Ishikawa (cell line): ENCODE results near the gene ORM1.
"Not testable (repeated sequence)": the region's sequence is repeated elsewhere in the genome, so short reads cannot be mapped to it uniquely, and the experiment has no call there.

Experiments
- CEBPB ChIP-seq: IDR thresholded peaks from 2 replicates; pipeline ENCODE4 v1.6.1; 2012
- CREB1 ChIP-seq: IDR thresholded peaks from 2 replicates; pipeline ENCODE4 v1.6.1; 2012; ENCODE audit warnings: low read depth
- EGR1 ChIP-seq: IDR thresholded peaks from 2 replicates; pipeline ENCODE4 v1.6.1; 2012
- EP300 ChIP-seq: IDR thresholded peaks from 2 replicates; pipeline ENCODE4 v1.6.1; 2012; ENCODE audit warnings: borderline replicate concordance
- FOXM1 ChIP-seq: IDR thresholded peaks from 2 replicates; pipeline ENCODE4 v1.6.1; 2012; ENCODE audit warnings: low read depth, borderline replicate concordance
- MAX ChIP-seq: IDR thresholded peaks from 2 replicates; pipeline ENCODE4 v1.6.1; 2012
- NFIC ChIP-seq: IDR thresholded peaks from 2 replicates; pipeline ENCODE4 v1.6.1; 2012
- RAD21 ChIP-seq: IDR thresholded peaks from 2 replicates; pipeline ENCODE4 v1.6.1; 2012; ENCODE audit warnings: low read depth
- REST ChIP-seq: IDR thresholded peaks from 2 replicates; pipeline ENCODE4 v1.6.1; 2012; ENCODE audit warnings: low read depth, mild to moderate bottlenecking
- TAF1 ChIP-seq: IDR thresholded peaks from 2 replicates; pipeline ENCODE4 v1.6.1; 2012; ENCODE audit warnings: low read depth, mild to moderate bottlenecking
- TCF12 ChIP-seq: IDR thresholded peaks from 2 replicates; pipeline ENCODE4 v1.6.1; 2012; ENCODE audit warnings: low read depth
- TEAD4 ChIP-seq: IDR thresholded peaks from 2 replicates; pipeline ENCODE4 v1.6.1; 2012
- USF1 ChIP-seq: IDR thresholded peaks from 2 replicates; pipeline ENCODE4 v1.6.1; 2012
- YY1 ChIP-seq: IDR thresholded peaks from 2 replicates; pipeline ENCODE4 v1.6.1; 2012; ENCODE audit warnings: low read depth
- ZBTB7A ChIP-seq: IDR thresholded peaks from 2 replicates; pipeline ENCODE4 v1.6.1; 2012; ENCODE audit warnings: low read depth

ORM1 gene

GRCh38 chr9:114327749-114328148 is 4.9 kb downstream of the ORM1 start:
- TF ChIP-seq CEBPB (no peak), FOXM1 (no peak), ZBTB7A (no peak), USF1 (no peak), CREB1 (no peak), TCF12 (no peak), EP300 (no peak), YY1 (no peak), NFIC (no peak), REST (no peak), EGR1 (no peak), TEAD4 (no peak), RAD21 (no peak), TAF1 (no peak), MAX (no peak)

- TF ChIP-seq TAF1, USF1, TEAD4: not testable (repeated sequence)
Observed at GRCh38 chr9:114329625-114330022, 6.7 kb downstream of the ORM1 start, which contains the start of gene ORM2. ORM2 (plus strand) TSS chr9:114329869; CDS start chr9:114329905, 36 bp downstream.

GRCh38 chr9:114330636-114331035 is 7.7 kb downstream of the ORM1 start:
- no peak for TF ChIP-seq TAF1
- no peak for TF ChIP-seq CREB1
- no peak for TF ChIP-seq NFIC
- TF ChIP-seq EP300 = no peak
- TF ChIP-seq EGR1 = no peak
- no peak for TF ChIP-seq MAX
- no peak for TF ChIP-seq CEBPB
- no peak for TF ChIP-seq TEAD4
- TF ChIP-seq ZBTB7A = no peak
- no peak for TF ChIP-seq FOXM1
- TF ChIP-seq USF1 = no peak
- TF ChIP-seq REST = no peak
- TF ChIP-seq RAD21 = no peak
- no peak for TF ChIP-seq TCF12
- no peak for TF ChIP-seq YY1

- TF ChIP-seq FOXM1 (no peak), NFIC (no peak), TEAD4 (no peak), ZBTB7A (no peak), CREB1 (no peak), REST (no peak), USF1 (no peak), EGR1 (no peak), TAF1 (no peak), MAX (no peak), YY1 (no peak), RAD21 (no peak), CEBPB (no peak), TCF12 (no peak), EP300 (no peak)
Observed at GRCh38 chr9:114334490-114334889, 11.6 kb downstream of the ORM1 start.
